CD4-positive, alpha-beta T cell (primary cell): ENCODE data around the gene ARMC10. TPM values are rescaled to one million over a fixed set of nuclear protein-coding genes. Genes with fewer than 3 reads are reported as not detected.

ENCODE experiments used
- ATAC-seq: fragments of 200-7000 bp; cut with Tn5 transposase; one replicate; pipeline ENCODE4 v1.10.0; 2022; ENCODE audit warnings: mild to moderate bottlenecking; ENCODE audit not compliant: poor library complexity
- CTCF ChIA-PET: fragments of 350-600 bp; sonication (Branson Sonifier 250); formaldehyde crosslinking; loops from one replicate; lab custom pipeline; 2021; ENCODE audit warnings: antibody characterized with exemption, inconsistent platforms; lab: Charles Lee
- POLR2A ChIA-PET: fragments of 350-600 bp; sonication (Branson Sonifier 250); formaldehyde crosslinking; loops from one replicate; lab custom pipeline; 2021; ENCODE audit warnings: antibody characterized with exemption, inconsistent platforms; lab: Charles Lee
- DNase-seq, 14 experiments: peaks; one replicate each; pipeline ENCODE4 v3.0.0-alpha.2; 2013 to 2020; ENCODE audit warnings: mixed read lengths in 2 of 14
- H3K27ac ChIP-seq, 2 donors: one replicate each; pipeline versions ENCODE4 v1.5.1 to v1.7.0; 2013; ENCODE audit warnings: low read length in 2 of 2, low read depth in 1 of 2, mild to moderate bottlenecking in 1 of 2
- H3K27me3 ChIP-seq, 2 experiments: 1 replicate in 1 of 2; 2 replicates in 1 of 2; pipeline versions ENCODE4 v1.6.1 to v1.7.0; 2013; ENCODE audit warnings: low read length in 2 of 2, control low read depth in 1 of 2, mild to moderate bottlenecking in 1 of 2, moderate library complexity in 1 of 2; ENCODE audit not compliant: insufficient read depth in 2 of 2, control insufficient read depth in 1 of 2
- H3K36me3 ChIP-seq: one replicate; pipeline ENCODE4 v1.6.1; 2013; ENCODE audit warnings: low read length, control low read depth; ENCODE audit not compliant: insufficient read depth
- H3K4me1 ChIP-seq: one replicate; pipeline ENCODE4 v1.6.1; 2013; ENCODE audit warnings: low read length, control low read depth; ENCODE audit not compliant: insufficient read depth
- H3K4me3 ChIP-seq: one replicate; pipeline ENCODE4 v1.5.1; 2013; ENCODE audit warnings: mild to moderate bottlenecking, low read length, moderate library complexity
- H3K9me3 ChIP-seq, 2 experiments: 1 replicate in 1 of 2; 2 replicates in 1 of 2; pipeline versions ENCODE4 v1.6.1 to v1.7.0; 2013; ENCODE audit warnings: low read length in 2 of 2, mild to moderate bottlenecking in 2 of 2, control low read depth in 1 of 2, moderate library complexity in 1 of 2; ENCODE audit not compliant: control insufficient read depth in 1 of 2, insufficient read depth in 1 of 2
- H3K27ac Mint-ChIP-seq: one replicate; pipeline ENCODE4 v1.8.0; 2020; ENCODE audit warnings: mixed read lengths
- H3K27me3 Mint-ChIP-seq: one replicate; pipeline ENCODE4 v1.8.0; 2021; ENCODE audit warnings: mixed read lengths
- H3K36me3 Mint-ChIP-seq: one replicate; pipeline ENCODE4 v1.8.0; 2021; ENCODE audit warnings: low read depth, mixed read lengths
- H3K4me1 Mint-ChIP-seq: one replicate; pipeline ENCODE4 v1.8.0; 2021; ENCODE audit warnings: low read depth, mixed read lengths
- H3K4me3 Mint-ChIP-seq: one replicate; pipeline ENCODE4 v1.8.0; 2020; ENCODE audit warnings: mild to moderate bottlenecking, mixed read lengths
- H3K9me3 Mint-ChIP-seq: one replicate; pipeline ENCODE4 v1.8.0; 2020; ENCODE audit warnings: mixed read lengths
- intact Hi-C, 2 experiments: fragments of 100-400 bp; cut with DNase I in 1 of 2; cut with micrococcal nuclease in 1 of 2; formaldehyde crosslinking; loops; one replicate each; pipeline versions ENCODE4 v1.15.1 to v1.9.0; 2023 to 2025; cut with DNase I, micrococcal nuclease
- total RNA-seq, 174 experiments: library from RNA in 2 of 174; stranded (reverse) in 2 of 174; gene quantifications; one replicate each; pipeline ENCODE4 v1.2.3 and lab custom pipeline; 2021 to 2026
- TF ChIP-seq, protein P1 (sequence below): fragments of 200-600 bp; IDR thresholded peaks from one replicate; pipeline ENCODE4 v1.8.0; 2022; ENCODE audit warnings: antibody characterized with exemption, mild to moderate bottlenecking

Gene ARMC10
- total RNA-seq, 2 experiments from 2014 or later = 6.0 to 6.9 TPM

DNA sequence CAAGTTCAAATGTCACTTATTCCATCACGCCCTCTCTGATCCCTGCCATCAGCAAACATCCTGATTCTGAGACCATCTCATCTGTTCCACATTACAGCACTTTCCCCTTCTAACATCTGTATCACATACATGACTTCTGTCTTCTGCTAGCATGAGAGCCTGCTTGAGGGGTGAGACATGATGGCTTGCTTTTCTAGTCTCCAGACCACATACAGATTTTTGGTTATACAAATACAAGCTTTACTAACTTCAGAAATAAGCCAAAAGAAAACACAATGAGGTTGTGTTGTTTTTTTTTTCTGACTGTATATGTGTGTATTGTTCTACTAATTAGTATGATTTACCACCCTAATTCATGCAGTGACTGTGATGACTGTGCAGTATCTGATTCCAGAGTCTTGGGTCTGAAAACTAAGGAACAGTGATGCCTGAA lies 39.7 kb downstream of the ARMC10 start:
- TF ChIP-seq, protein P1, sequence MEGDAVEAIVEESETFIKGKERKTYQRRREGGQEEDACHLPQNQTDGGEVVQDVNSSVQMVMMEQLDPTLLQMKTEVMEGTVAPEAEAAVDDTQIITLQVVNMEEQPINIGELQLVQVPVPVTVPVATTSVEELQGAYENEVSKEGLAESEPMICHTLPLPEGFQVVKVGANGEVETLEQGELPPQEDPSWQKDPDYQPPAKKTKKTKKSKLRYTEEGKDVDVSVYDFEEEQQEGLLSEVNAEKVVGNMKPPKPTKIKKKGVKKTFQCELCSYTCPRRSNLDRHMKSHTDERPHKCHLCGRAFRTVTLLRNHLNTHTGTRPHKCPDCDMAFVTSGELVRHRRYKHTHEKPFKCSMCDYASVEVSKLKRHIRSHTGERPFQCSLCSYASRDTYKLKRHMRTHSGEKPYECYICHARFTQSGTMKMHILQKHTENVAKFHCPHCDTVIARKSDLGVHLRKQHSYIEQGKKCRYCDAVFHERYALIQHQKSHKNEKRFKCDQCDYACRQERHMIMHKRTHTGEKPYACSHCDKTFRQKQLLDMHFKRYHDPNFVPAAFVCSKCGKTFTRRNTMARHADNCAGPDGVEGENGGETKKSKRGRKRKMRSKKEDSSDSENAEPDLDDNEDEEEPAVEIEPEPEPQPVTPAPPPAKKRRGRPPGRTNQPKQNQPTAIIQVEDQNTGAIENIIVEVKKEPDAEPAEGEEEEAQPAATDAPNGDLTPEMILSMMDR = no peak
- H3K4me1 Mint-ChIP-seq = peaks cover 10% of the 10 kb centered on the region
- no peak overlapping the region for H3K27ac Mint-ChIP-seq

DNA sequence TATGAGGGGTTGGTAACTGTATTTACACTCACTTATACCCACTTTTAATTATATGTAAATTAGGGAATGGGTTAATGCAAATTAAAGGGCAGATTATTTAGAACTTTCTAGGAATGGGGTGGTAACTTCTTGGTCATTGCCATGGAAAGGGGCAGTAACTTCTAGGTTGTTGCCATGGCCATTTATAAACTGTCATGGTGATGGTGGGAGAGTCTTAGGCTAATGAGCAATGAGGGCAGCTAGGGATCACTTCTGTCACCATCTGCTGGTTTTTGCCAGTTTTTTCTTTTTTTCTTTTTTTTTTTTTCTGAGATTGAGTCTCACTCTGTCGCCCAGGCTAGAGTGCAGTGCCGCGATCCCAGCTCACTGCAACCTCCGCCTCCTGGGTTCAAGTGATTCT lies 40.8 kb downstream of the ARMC10 start:
- H3K4me3 ChIP-seq = no peak overlapping the region
- intact Hi-C loops = no loop called here
- TF ChIP-seq, protein P1 = no peak
- H3K9me3 ChIP-seq = no peaks in the 10 kb centered on the region
- ChIA-PET POLR2A (no interaction called here), CTCF (no interaction called here)
- peaks cover 10% of the 10 kb centered on the region for H3K4me1 Mint-ChIP-seq
- ATAC-seq = no peak
- DNase-seq = no peak
- H3K9me3 Mint-ChIP-seq = peaks cover 3% of the 10 kb centered on the region
- H3K4me1 ChIP-seq = no peaks in the 10 kb centered on the region
- H3K27me3 Mint-ChIP-seq = no peaks in the 10 kb centered on the region
- H3K4me3 Mint-ChIP-seq = no peak overlapping the region
- H3K27me3 ChIP-seq = no peaks in the 10 kb centered on the region
- H3K36me3 ChIP-seq = peaks cover 10% of the 10 kb centered on the region
- H3K27ac ChIP-seq = no peak overlapping the region
- H3K27ac Mint-ChIP-seq = no peak overlapping the region
- H3K36me3 Mint-ChIP-seq = peaks cover 74% of the 10 kb centered on the region

More for the DNA sequence above, 39.7 kb downstream of the ARMC10 start:
- Histone ChIP-seq H3K4me3 (no peak overlapping the region), H3K27ac (no peak overlapping the region), H3K4me1 (no peaks in the 10 kb centered on the region), H3K36me3 (peaks cover 4% of the 10 kb centered on the region), H3K9me3 (no peaks in the 10 kb centered on the region), H3K27me3 (no peaks in the 10 kb centered on the region)
- peaks cover 76% of the 10 kb centered on the region for H3K36me3 Mint-ChIP-seq
- no peak overlapping the region for H3K4me3 Mint-ChIP-seq
- no peaks in the 10 kb centered on the region for H3K27me3 Mint-ChIP-seq
- ATAC-seq (no peak), DNase-seq (no peak)
- ChIA-PET CTCF (no interaction called here), POLR2A (no interaction called here)
- H3K9me3 Mint-ChIP-seq = peaks cover 5% of the 10 kb centered on the region
- intact Hi-C loops = no loop called here

DNA sequence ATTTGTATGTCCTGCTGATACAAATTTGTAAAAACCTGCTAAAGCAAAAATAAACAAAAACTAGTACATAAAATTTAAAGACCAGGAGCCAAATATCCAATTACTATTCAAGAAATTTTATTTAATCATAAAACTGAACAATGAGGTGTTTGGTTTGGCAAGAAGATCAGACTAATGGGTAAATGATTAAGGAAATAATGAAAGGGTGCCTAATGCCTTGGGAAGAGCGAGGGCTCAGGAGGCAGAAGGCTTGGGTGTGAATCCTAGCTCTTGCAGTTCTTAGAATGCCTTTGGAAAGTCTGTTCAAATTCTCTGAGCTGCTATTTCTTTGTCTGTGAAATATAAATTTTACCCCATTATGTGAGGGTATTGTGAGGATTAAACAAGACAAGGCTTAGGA lies 41.6 kb downstream of the ARMC10 start:
- no peaks in the 10 kb centered on the region for H3K27me3 ChIP-seq
- H3K9me3 ChIP-seq = no peaks in the 10 kb centered on the region
- intact Hi-C loops = no loop called here
- no peak overlapping the region for H3K27ac Mint-ChIP-seq
- H3K4me3 Mint-ChIP-seq = no peak overlapping the region
- H3K27ac ChIP-seq = no peak overlapping the region
- DNase-seq = no peak
- H3K4me3 ChIP-seq = no peak overlapping the region
- no peaks in the 10 kb centered on the region for H3K27me3 Mint-ChIP-seq
- H3K4me1 Mint-ChIP-seq = peaks cover 6% of the 10 kb centered on the region
- ChIA-PET POLR2A (no interaction called here), CTCF (no interaction called here)
- H3K9me3 Mint-ChIP-seq = peaks cover 2% of the 10 kb centered on the region
- H3K36me3 ChIP-seq = peaks cover 14% of the 10 kb centered on the region
- TF ChIP-seq, protein P1 = no peak
- peaks cover 74% of the 10 kb centered on the region for H3K36me3 Mint-ChIP-seq
- no peaks in the 10 kb centered on the region for H3K4me1 ChIP-seq
- no peak for ATAC-seq
